Skeletal muscle tissue (tissue), 4 donors: ENCODE results near the gene BTBD18. TPM values are rescaled to one million over a fixed set of nuclear protein-coding genes. Genes with fewer than 3 reads are reported as not detected.
"Not testable (repeated sequence)": the region's sequence is repeated elsewhere in the genome, so short reads cannot be mapped to it uniquely, and the experiment has no call there.

Source experiments
- H3K27ac ChIP-seq: one replicate; pipeline ENCODE4 v1.7.0; 2013; ENCODE audit warnings: mild to moderate bottlenecking, low read depth, low read length, inconsistent platforms
- H3K27me3 ChIP-seq, 3 donors: one replicate each; pipeline ENCODE4 v1.7.0; 2013; ENCODE audit warnings: low read length in 3 of 3; ENCODE audit not compliant: control insufficient read depth in 3 of 3, insufficient read depth in 3 of 3
- H3K36me3 ChIP-seq, 3 donors: one replicate each; pipeline ENCODE4 v1.7.0; 2013; ENCODE audit warnings: low read length in 3 of 3; ENCODE audit not compliant: control insufficient read depth in 3 of 3, insufficient read depth in 3 of 3
- H3K4me1 ChIP-seq, 3 donors: one replicate each; pipeline ENCODE4 v1.7.0; 2013; ENCODE audit warnings: low read length in 3 of 3, mild to moderate bottlenecking in 3 of 3; ENCODE audit not compliant: control insufficient read depth in 3 of 3, insufficient read depth in 3 of 3
- H3K4me3 ChIP-seq, 3 donors: one replicate each; pipeline ENCODE4 v1.7.0; 2013; ENCODE audit warnings: low read length in 3 of 3
- H3K9ac ChIP-seq, 3 donors: one replicate each; pipeline ENCODE4 v1.7.0; 2013; ENCODE audit warnings: low read length in 3 of 3, mild to moderate bottlenecking in 3 of 3, moderate library complexity in 2 of 3, low read depth in 1 of 3
- H3K9me3 ChIP-seq, 3 donors: one replicate each; pipeline ENCODE4 v1.7.0; 2013; ENCODE audit warnings: low read length in 3 of 3; ENCODE audit not compliant: control insufficient read depth in 3 of 3
- total RNA-seq: library from RNA; depleted of rRNA; stranded (reverse); fragments of >200 nt; gene quantifications from one replicate; pipeline ENCODE4 v1.2.3, GENCODE V29; 2014
- donor health status: Osteomylitis.

Gene BTBD18
- total RNA-seq, 1 donor from 2014 or later: not detected

DNA sequence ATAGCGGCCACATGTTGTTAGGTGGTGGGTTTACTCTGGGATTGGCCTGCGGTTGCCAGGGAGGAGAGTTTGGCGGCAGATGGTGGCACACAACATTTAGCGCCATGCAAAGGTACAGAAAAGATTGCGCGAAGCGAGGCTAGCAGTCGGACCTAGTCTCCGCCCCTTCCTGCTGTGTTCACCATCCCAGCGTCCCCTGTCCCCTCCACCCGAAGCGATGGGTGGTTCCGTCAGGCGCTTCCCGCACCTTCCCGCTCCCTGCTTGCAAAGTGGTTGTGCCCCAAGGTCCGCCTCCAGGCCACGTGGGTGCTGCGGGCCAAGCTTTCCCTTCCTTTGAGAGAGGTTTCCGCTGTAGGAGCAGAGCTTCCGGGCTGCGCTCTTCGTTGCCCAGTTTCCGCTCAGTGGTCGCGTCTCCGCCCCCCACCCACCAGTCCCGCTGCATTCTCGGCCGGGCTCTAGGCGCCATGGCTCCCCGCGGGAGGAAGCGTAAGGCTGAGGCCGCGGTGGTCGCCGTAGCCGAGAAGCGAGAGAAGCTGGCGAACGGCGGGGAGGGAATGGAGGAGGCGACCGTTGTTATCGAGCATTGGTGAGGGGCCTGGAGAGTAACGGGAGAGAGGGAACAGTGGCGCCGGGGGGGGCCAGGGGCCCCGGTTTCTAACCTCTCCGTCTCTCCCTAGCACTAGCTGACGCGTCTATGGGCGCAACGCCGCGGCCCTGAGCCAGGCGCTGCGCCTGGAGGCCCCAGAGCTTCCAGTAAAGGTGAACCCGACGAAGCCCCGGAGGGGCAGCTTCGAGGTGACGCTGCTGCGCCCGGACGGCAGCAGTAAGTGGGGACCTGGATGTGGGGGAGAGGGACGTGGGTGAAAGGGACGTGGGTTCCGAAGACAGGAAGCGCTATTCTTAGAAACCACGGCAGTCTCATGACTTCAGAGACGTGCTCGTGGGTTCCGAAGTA is 10.2 kb downstream of the BTBD18 start, which contains the start of gene SELENOH:
TSS of gene SELENOH (plus strand) at position 360 of the 955 bp plus-strand sequence. CDS start at position 465, 105 bp downstream.
- Histone ChIP-seq H3K36me3 (peaks cover 38 to 50% (median 39%) of the 10 kb centered on the region in 3 donors), H3K27ac (peak within 1 kb of the TSS; percentile 94), H3K27me3 (no peaks in the 10 kb centered on the region), H3K9me3 (no peaks in the 10 kb centered on the region), H3K9ac (peak within 1 kb of the TSS; percentile 97 to 99 (median 97)), H3K4me3 (peak within 1 kb of the TSS; percentile 88 to 96 (median 95)), H3K4me1 (peaks cover 9 to 20% (median 14%) of the 10 kb centered on the region in 3 donors)

DNA sequence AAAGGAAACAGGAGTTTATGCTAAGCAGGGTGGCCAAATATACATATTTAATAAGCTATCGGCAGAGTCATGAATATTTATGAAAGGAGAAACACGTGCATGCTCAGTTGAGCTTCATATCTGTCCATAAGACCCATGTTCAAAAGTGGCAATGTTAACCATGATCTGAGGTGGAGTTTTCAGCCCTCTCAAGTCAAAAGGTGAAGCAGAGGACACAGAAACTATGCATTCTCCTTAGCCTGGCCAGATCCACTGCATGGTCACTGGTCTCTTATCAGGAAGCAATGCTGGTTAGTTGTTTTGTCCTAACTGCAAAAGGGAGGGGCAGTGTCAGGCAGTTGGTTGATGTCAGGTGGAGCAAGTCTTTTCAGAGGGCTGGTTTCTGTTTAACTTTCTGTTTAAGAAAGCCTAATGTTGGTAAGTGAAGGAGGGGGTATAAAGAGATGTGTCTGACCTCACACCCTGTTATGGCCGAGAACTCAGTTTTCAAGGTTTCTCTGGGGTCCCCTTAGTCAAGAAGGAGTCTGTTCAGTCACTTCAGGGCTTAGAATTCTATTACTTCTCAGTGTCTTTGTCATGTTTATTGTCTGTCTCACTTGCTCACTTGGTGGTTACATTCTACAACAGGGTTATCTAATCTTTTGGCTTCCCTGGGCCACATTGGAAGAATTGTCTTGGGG is 15.9 kb downstream of the BTBD18 start:
- no peaks in the 10 kb centered on the region for H3K9me3 ChIP-seq
- H3K4me1 ChIP-seq: peaks cover 0 to 4% (median 0%) of the 10 kb centered on the region in 3 donors
- no peak overlapping the region for H3K4me3 ChIP-seq
- peaks cover 11 to 22% (median 12%) of the 10 kb centered on the region in 3 donors for H3K36me3 ChIP-seq
- no peaks in the 10 kb centered on the region for H3K27me3 ChIP-seq
- no peak overlapping the region for H3K27ac ChIP-seq
- no peak overlapping the region for H3K9ac ChIP-seq

DNA sequence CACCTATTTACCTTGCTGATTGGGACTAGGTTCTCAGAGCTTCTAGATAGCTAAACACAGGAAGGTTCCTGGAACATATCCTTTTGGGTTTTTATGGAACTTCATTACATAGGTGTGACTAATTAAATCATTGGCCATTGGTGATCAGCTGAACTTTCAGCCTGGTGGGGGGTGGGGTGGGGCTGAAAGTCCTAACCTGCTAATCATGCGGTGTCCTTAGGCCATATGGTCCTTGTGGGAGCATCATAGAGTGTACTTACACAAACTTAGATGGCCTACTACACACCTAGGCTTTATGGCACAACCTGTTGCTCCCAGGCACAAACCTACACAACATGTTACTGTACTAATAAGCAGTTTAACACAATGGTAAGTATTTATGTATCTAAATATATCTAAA is 19.0 kb downstream of the BTBD18 start:
- no peaks in the 10 kb centered on the region for H3K4me1 ChIP-seq
- H3K9ac ChIP-seq: no peak overlapping the region
- no peak overlapping the region for H3K4me3 ChIP-seq
- no peaks in the 10 kb centered on the region for H3K9me3 ChIP-seq
- no peak overlapping the region for H3K27ac ChIP-seq
- peaks cover 0 to 2% (median 0%) of the 10 kb centered on the region in 3 donors for H3K36me3 ChIP-seq
- H3K27me3 ChIP-seq: no peaks in the 10 kb centered on the region

DNA sequence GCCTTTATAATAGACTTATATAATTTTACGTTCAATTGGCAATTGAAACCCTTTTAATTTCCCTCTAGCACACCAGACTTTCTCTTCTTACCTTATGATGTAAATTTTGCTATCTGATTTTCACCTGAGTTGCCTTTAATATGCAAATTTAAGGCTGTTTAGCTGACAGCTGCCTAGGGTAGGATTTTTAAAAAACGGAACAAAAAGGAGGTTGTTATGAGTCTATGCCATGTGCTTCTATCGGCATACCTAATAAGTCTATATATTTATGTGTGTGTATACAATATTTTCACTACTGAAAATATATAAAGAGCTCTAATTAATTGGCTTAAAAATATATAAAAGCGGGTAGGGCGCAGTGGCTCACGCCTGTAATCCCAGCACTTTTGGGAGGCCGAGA is 22.1 kb downstream of the BTBD18 start:
- H3K27me3 ChIP-seq: no peaks in the 10 kb centered on the region
- H3K27ac ChIP-seq: no peak overlapping the region
- H3K4me1 ChIP-seq: no peaks in the 10 kb centered on the region
- H3K4me3 ChIP-seq: no peak overlapping the region
- no peak overlapping the region for H3K9ac ChIP-seq
- no peaks in the 10 kb centered on the region for H3K9me3 ChIP-seq
- no peaks in the 10 kb centered on the region for H3K36me3 ChIP-seq

DNA sequence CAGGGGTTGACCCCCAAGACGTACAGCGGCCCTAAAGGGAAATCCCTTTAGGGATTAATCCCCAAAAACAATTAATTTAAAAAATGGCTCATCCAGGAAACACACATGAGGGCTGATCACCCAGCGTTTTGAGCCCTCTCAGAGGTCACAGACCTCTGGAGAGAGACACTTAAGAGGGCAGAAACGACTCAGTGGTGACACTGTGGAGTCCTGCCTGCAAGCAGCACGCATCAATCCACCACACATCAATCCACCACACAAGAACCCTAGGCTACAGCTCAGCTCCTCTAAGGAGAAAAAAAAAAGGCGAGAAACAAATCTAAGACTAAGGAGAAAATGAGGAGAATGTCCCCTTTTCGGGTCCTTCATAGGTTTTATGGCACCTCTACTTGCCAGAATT is 22.8 kb downstream of the BTBD18 start:
- Histone ChIP-seq H3K4me3 (no peak overlapping the region), H3K36me3 (no peaks in the 10 kb centered on the region), H3K27me3 (no peaks in the 10 kb centered on the region), H3K27ac (no peak overlapping the region), H3K4me1 (no peaks in the 10 kb centered on the region), H3K9ac (no peak overlapping the region), H3K9me3 (no peaks in the 10 kb centered on the region)

DNA sequence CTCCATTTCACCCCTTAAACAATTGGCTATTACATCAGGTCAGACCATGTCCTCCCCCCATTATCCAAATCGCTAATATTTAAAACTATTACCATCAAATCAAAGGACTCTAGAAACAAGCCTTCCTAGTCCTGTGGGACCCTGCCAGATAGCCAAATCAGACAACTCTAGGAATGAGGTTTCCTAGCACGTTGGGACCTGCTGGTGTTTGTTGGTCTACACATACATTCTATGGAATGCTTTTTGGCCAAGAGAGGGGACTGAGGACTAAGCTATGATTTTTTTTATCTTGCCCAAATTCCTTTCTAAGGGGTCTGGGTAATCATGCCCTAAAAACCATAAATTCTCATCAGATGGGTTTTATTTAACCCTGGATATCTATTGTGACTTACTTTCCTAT is 24.4 kb downstream of the BTBD18 start:
- Histone ChIP-seq H3K4me3 (no peak overlapping the region), H3K36me3 (no peaks in the 10 kb centered on the region), H3K9ac (no peak overlapping the region), H3K4me1 (no peaks in the 10 kb centered on the region), H3K9me3 (no peaks in the 10 kb centered on the region), H3K27ac (no peak overlapping the region), H3K27me3 (no peaks in the 10 kb centered on the region)

DNA sequence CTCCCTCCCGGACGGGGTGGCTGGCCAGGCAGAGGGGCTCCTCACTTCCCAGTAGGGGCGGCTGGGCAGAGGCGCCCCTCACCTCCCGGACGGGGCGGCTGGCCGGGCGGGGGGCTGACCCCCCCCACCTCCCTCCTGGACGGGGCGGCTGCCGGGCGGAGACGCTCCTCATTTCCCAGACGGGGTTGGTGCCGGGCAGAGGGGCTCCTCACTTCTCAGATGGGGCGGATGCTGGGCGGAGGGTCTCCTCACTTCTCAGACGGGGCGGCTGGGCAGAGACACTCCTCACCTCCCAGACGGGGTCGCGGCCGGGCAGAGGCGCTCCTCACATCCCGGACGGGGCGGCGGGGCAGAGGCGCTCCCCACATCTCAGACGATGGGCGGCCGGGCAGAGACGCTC is 34.9 kb downstream of the BTBD18 start:
- not testable (repeated sequence) for H3K27me3 ChIP-seq, H3K36me3 ChIP-seq, H3K9ac ChIP-seq, H3K27ac ChIP-seq, H3K9me3 ChIP-seq, H3K4me3 ChIP-seq
- peaks cover 14 to 18% (median 16%) of the 10 kb centered on the region in 3 donors for H3K4me1 ChIP-seq

DNA sequence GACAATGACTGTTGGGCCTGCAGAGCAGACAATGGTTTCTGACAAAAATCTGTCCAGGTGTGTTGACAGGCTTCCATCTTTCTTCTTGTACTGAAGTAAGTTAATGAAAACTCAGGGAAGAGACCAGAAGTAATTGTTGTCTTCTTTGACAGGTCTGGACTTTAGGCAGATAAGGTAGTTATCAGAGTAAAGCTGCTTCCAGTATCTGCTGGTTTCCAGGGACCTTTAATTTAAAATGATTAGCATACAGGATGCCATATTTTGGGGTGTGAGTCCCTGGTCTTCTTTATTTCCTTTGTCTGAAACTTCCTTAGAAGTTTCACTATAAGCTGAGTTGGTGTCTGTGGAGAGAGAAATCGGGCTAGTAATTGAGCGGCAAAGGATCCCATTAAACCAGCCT is 37.8 kb downstream of the BTBD18 start:
- H3K36me3 ChIP-seq: peaks cover 0 to 2% (median 0%) of the 10 kb centered on the region in 3 donors
- peak overlapping the region; percentile 97 to 100 (median 98) for H3K4me3 ChIP-seq
- H3K9me3 ChIP-seq: no peaks in the 10 kb centered on the region
- H3K27me3 ChIP-seq: no peaks in the 10 kb centered on the region
- no peak overlapping the region for H3K27ac ChIP-seq
- peak overlapping the region; percentile 82 to 99 (median 94) for H3K9ac ChIP-seq
- peaks cover 25 to 32% (median 26%) of the 10 kb centered on the region in 3 donors for H3K4me1 ChIP-seq

DNA sequence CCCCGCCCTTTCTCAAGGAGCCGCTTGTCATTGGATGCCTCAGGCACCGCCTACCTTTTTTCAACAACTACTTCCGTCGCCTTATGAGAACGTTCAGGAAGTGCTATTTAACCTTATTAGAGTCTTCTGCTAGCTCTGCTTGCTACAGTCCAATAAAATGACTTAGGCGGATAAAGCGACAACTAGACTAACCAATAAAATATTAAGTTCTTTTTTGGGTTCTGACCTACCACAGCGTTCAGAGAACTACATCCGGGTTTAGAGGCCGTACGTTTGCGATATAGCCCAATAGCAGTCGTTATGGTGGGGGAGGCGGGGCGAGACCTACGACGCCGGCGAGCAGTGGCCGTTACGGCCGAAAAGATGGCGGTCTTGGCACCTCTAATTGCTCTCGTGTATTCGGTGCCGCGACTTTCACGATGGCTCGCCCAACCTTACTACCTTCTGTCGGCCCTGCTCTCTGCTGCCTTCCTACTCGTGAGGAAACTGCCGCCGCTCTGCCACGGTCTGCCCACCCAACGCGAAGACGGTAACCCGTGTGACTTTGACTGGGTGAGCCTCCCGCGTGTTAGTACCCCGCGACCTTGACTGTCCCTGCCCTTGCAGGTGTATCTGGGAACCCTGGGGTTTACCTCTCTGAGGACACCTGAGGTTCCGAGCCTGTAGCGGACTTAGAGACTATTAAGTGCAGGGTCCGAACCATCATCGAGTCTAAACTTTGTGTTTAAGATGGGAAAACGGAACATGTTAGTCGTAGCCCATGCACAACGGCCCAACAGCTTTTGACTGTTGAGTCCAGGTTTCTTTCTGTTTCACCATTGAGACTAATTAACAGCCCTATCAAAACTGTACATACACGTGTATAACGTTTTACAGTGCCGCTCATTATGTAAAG is 39.1 kb downstream of the BTBD18 start, which contains the start of gene TMX2:
TSS of gene TMX2 (plus strand) at position 338 of the 895 bp plus-strand sequence. CDS start at position 364, 26 bp downstream.
- Histone ChIP-seq H3K9ac (peak within 1 kb of the TSS; percentile 85 to 99 (median 94)), H3K9me3 (no peaks in the 10 kb centered on the region), H3K27me3 (no peaks in the 10 kb centered on the region), H3K27ac (peak within 1 kb of the TSS; percentile 84), H3K4me3 (peak within 1 kb of the TSS; percentile 97 to 100 (median 98)), H3K4me1 (peaks cover 25 to 34% (median 26%) of the 10 kb centered on the region in 3 donors), H3K36me3 (no peaks in the 10 kb centered on the region)
